Thyroid gland (tissue), 4 donors: Measurements from ENCODE around the gene PCGF3.

Source experiments
- POLR2A ChIP-seq, 2 donors: fragments of 450-650 bp; IDR thresholded peaks; one replicate each; pipeline ENCODE4 v1.6.1; 2017; ENCODE audit warnings: antibody characterized with exemption in 2 of 2, mild to moderate bottlenecking in 2 of 2, moderate library complexity in 1 of 2
- TF ChIP-seq, protein P1 (sequence below), 6 experiments: fragments of 200-600 bp in 3 of 6; fragments of 450-650 bp in 3 of 6; sonication (generic) in 3 of 6; IDR thresholded peaks; one replicate each; pipeline ENCODE4 v1.5.1; 2016 to 2019; ENCODE audit warnings: antibody characterized with exemption in 6 of 6, mild to moderate bottlenecking in 2 of 6, inconsistent platforms in 1 of 6, moderate library complexity in 1 of 6

DNA sequence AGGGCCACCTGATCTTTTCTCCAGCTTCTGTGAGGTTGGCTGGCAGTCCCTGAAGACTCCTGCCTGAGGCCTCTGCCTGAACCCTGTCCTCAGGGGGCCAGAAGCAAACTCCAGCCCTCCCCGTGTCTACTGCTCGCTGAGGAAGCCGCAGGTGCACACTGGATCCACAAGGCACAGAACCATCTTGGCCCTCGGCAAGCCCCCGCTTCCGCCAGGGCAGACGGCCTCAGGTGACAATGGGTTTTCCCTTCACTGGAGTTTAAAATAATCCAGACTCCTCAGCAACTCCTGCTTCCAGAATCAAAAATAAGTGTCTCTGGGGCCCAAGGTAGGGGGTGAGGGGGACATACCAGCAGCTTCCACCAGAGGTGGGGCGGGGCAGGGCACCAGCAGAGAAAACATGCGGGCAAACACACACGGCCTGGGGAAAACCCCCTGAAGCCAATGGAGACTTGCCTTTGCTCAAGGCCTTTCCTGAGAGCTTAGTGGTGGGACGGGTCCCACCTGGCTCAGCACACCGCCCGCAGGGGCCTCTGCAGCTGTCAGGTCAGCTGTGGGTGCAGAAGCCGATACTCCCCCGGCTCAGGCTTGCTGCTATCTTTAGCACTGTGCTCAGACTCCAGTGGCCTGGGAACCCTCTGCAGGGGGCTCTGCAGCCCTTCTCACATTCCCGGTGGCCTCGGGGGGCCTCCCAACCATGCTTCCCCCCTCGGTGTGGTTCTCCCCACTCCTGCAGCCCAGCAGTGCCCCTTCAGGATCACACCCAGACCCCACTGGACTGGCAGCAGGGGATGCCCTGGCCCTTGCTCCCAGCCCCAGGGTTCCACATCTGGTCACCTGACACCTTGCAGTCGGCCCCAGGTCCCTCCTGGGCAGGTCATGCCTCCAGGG is 29.4 kb upstream of the PCGF3 start:
- TF ChIP-seq, protein P1, sequence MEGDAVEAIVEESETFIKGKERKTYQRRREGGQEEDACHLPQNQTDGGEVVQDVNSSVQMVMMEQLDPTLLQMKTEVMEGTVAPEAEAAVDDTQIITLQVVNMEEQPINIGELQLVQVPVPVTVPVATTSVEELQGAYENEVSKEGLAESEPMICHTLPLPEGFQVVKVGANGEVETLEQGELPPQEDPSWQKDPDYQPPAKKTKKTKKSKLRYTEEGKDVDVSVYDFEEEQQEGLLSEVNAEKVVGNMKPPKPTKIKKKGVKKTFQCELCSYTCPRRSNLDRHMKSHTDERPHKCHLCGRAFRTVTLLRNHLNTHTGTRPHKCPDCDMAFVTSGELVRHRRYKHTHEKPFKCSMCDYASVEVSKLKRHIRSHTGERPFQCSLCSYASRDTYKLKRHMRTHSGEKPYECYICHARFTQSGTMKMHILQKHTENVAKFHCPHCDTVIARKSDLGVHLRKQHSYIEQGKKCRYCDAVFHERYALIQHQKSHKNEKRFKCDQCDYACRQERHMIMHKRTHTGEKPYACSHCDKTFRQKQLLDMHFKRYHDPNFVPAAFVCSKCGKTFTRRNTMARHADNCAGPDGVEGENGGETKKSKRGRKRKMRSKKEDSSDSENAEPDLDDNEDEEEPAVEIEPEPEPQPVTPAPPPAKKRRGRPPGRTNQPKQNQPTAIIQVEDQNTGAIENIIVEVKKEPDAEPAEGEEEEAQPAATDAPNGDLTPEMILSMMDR (IDR thresholded peaks at IDR 0.05), result no peak
- TF ChIP-seq POLR2A (IDR thresholded peaks at IDR 0.05), result no peak
